Mesothelial cell of epicardium (in vitro differentiated cells): Measurements from ENCODE around the gene PACRG. TPM values are rescaled to one million over a fixed set of nuclear protein-coding genes. Genes with fewer than 3 reads are reported as not detected.

ENCODE experiments used
- DNase-seq, 2 experiments: peaks; one replicate each; pipeline ENCODE4 v3.0.0; 2021; ENCODE audit warnings: low spot score in 2 of 2; ENCODE audit not compliant: unreplicated experiment in 2 of 2
- H3K27ac Mint-ChIP-seq: 2 replicates; pipeline ENCODE4 v1.8.0; 2021; ENCODE audit warnings: mixed read lengths
- H3K27me3 Mint-ChIP-seq: 2 replicates; pipeline ENCODE4 v1.8.0; 2021; ENCODE audit warnings: low read depth, mixed read lengths
- H3K36me3 Mint-ChIP-seq: 2 replicates; pipeline ENCODE4 v1.8.0; 2021; ENCODE audit warnings: mixed read lengths
- H3K4me1 Mint-ChIP-seq: 2 replicates; pipeline ENCODE4 v1.8.0; 2021; ENCODE audit warnings: mixed read lengths
- H3K4me3 Mint-ChIP-seq: 2 replicates; pipeline ENCODE4 v1.8.0; 2021; ENCODE audit warnings: mild to moderate bottlenecking, moderate library complexity, mixed read lengths
- H3K9me3 Mint-ChIP-seq: 2 replicates; pipeline ENCODE4 v1.8.0; 2021; ENCODE audit warnings: mixed read lengths
- total RNA-seq: library from RNA; stranded (reverse); gene quantifications from 3 replicates; pipeline ENCODE4 v1.2.1, GENCODE V29; 2021
- TF ChIP-seq, protein P1 (sequence below): fragments of 200-600 bp; sonication (generic); IDR thresholded peaks from one replicate; pipeline ENCODE4 v1.5.0; 2021; ENCODE audit warnings: antibody characterized with exemption; ENCODE audit not compliant: unreplicated experiment

The PACRG gene
- total RNA-seq, 1 donor from 2014 or later: 1.6 TPM

DNA sequence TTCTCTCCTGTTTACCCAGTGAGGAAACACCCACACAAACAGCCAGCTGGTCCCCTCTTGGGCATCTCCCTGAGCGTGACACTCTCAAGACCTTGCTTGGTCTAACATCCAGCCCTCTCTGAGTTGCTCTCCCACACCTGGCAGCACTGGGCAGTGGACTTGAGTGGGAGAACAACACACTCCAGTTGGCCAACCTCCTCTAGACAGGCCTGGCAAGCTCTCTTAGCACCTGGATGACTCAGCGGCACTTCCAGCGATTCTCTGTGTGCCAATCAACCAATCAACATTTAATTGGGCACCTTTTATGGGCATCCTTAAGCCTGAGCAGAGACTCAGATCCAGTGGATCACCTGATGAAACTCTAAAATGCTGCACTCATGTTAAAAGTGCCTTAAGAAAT, 610.2 kb downstream of the PACRG start:
- Mint-ChIP-seq H3K4me1 (peaks cover 2% of the 10 kb centered on the region), H3K27me3 (no peaks in the 10 kb centered on the region), H3K9me3 (no peaks in the 10 kb centered on the region), H3K4me3 (no peak overlapping the region), H3K36me3 (no peaks in the 10 kb centered on the region), H3K27ac (no peak overlapping the region)
- TF ChIP-seq, protein P1, sequence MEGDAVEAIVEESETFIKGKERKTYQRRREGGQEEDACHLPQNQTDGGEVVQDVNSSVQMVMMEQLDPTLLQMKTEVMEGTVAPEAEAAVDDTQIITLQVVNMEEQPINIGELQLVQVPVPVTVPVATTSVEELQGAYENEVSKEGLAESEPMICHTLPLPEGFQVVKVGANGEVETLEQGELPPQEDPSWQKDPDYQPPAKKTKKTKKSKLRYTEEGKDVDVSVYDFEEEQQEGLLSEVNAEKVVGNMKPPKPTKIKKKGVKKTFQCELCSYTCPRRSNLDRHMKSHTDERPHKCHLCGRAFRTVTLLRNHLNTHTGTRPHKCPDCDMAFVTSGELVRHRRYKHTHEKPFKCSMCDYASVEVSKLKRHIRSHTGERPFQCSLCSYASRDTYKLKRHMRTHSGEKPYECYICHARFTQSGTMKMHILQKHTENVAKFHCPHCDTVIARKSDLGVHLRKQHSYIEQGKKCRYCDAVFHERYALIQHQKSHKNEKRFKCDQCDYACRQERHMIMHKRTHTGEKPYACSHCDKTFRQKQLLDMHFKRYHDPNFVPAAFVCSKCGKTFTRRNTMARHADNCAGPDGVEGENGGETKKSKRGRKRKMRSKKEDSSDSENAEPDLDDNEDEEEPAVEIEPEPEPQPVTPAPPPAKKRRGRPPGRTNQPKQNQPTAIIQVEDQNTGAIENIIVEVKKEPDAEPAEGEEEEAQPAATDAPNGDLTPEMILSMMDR: no peak
- DNase-seq: no peak

DNA sequence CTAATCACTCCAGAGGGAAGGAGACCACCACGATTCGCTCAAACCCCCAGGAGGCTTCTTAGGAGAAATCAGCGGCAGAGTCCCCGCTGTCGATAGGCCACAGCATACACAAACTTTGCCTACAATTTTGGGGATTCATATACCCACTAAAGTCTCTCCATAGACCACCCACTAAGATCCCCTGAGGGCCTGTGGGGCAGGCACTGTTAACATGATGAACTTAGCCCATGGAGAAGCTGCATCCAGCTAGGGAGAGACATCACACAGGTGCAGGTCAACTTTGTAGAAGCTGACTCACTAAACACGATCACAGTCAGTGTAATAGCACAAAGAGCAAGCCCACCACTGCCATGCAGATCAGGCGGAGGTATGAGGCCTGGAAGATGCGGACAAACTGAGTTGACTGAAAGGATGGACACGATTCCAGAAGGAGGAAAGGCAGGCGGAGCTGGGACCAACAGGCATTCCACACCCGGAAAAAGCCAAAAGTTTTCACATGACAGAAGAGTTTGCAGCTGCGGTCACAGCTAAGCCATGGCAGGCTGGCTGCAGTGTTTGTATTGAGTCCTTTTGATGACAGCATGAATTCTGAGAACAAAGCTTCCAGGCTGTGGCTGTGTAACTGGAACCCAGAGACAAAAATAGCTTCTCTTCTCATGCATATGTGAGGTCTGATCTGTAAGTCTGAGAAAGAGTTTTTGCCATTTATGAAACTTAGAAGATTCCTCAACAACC, 611.1 kb downstream of the PACRG start:
- TF ChIP-seq, protein P1: no peak
- H3K4me1 Mint-ChIP-seq: peaks cover 2% of the 10 kb centered on the region
- H3K27ac Mint-ChIP-seq: no peak overlapping the region
- H3K4me3 Mint-ChIP-seq: no peak overlapping the region
- DNase-seq: no peak
- H3K36me3 Mint-ChIP-seq: no peaks in the 10 kb centered on the region
- H3K9me3 Mint-ChIP-seq: no peaks in the 10 kb centered on the region
- H3K27me3 Mint-ChIP-seq: no peaks in the 10 kb centered on the region

DNA sequence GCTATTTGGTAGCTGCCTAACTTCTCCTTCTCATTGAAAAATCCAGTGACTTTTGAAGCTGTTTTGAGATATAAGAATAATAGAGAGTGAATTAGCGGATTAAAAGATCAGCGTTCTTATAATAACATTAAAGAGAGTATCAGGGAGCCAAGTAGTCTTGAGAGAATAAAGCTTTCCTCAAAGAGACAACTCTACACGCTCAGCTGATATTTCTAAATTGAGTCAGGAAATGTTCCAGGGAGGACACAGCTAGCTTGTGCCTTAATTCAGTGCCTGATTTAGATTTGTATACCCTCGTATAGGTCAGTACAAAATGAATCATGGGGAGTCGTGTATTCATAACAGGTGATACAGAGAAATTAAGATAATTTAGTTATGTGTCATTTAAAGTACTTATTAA, 611.7 kb downstream of the PACRG start:
- Mint-ChIP-seq H3K27me3 (no peaks in the 10 kb centered on the region), H3K9me3 (no peaks in the 10 kb centered on the region), H3K36me3 (no peaks in the 10 kb centered on the region), H3K4me3 (no peak overlapping the region), H3K4me1 (peaks cover 2% of the 10 kb centered on the region), H3K27ac (no peak overlapping the region)
- TF ChIP-seq, protein P1: no peak
- no peak for DNase-seq

DNA sequence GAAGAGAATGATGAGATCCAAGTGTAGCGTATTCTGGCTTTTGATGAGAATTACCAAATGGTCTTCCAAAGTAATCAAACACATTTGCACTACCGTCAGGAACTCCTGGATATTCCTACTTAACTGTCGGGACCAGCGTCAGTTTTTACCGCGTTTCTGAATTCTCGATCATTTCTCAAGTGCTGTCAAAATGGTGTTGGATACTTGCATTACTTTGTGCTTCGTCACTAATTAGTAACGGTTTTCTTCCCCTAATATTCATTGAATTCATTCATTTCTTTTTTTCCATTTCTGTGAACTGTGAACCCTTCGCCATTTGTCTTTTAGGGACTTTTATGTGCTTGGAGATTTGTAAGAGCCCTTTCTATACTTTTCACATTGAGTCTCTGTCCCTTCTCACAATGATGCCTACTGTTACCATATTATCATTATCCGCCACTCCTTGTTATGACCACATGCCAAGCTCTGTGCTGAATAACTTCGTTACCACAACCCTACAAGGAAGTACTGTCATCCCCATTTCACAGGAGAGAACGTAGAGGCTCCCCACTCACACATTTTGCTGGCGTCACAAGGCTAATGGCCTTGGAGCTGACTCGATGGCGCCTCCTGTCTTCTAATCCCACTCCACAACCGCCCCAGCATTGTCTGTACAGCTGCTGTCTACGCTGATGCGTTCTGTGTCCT, 612.6 kb downstream of the PACRG start:
- no peak for DNase-seq
- Mint-ChIP-seq H3K4me1 (peaks cover 2% of the 10 kb centered on the region), H3K27ac (no peak overlapping the region), H3K9me3 (no peaks in the 10 kb centered on the region), H3K27me3 (no peaks in the 10 kb centered on the region), H3K4me3 (no peak overlapping the region), H3K36me3 (no peaks in the 10 kb centered on the region)
- TF ChIP-seq, protein P1: no peak

DNA sequence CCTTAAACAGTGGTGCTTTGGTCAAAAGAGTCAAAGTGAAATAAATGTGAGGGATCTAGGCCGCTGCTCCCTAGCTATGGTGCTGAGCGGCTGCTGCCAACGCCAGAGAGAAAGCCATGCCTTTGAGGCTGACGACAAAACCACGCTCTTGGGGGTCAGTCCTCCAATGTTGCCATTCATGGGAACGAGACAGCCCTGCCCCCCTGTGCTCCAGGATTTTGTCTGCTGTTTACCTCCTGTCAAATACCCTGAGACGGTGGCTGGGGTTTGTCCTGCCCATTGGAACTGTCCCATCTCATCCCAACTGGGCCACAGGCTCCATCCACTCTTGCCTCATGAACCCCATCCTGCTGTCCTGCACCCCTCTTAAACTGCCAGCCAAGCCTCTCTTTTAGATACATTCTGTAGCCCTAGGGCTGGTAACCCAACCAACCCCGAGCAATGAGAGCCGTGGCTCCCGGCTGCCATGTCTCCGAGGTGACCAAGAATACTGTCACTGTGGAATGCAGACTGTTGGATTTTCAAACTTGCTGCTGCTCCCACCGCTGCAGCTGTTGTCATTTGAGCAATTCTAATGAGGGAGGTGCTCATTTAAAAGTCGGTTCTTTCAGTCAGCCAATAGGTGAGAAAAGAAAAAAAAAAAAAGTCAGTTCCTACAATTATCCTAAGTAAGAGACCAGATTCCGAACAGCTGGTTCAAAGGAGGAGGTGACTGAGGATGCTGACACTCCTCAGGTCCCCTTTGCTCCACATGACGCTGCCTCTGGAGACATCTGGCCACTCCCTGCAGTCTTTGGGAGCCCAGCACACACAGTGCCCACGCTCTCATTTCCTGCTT, 613.7 kb downstream of the PACRG start:
- Mint-ChIP-seq H3K9me3 (no peaks in the 10 kb centered on the region), H3K27me3 (no peaks in the 10 kb centered on the region), H3K4me3 (no peak overlapping the region), H3K36me3 (no peaks in the 10 kb centered on the region), H3K4me1 (peaks cover 2% of the 10 kb centered on the region), H3K27ac (no peak overlapping the region)
- TF ChIP-seq, protein P1: no peak
- no peak for DNase-seq
